Colonic mucosa (tissue), 4 donors: ENCODE data around the gene PLEKHM1. TPM values are rescaled to one million over a fixed set of nuclear protein-coding genes. Genes with fewer than 3 reads are reported as not detected.
A peak's percentile ranks its signal among the peaks of the same experiment; 100 is the strongest.

Experiments used
- DNase-seq: peaks from one replicate; pipeline ENCODE4 v3.0.0-alpha.2; 2020
- H3K27ac ChIP-seq: fragments of 200-600 bp; one replicate; pipeline ENCODE4 v1.8.0; 2021
- H3K27me3 ChIP-seq: fragments of 200-600 bp; one replicate; pipeline ENCODE4 v1.8.0; 2021
- H3K36me3 ChIP-seq: fragments of 200-600 bp; one replicate; pipeline ENCODE4 v1.8.0; 2021
- H3K4me1 ChIP-seq: fragments of 200-600 bp; one replicate; pipeline ENCODE4 v1.8.0; 2021; ENCODE audit warnings: mild to moderate bottlenecking
- H3K4me3 ChIP-seq: fragments of 200-600 bp; one replicate; pipeline ENCODE4 v1.8.0; 2021
- H3K9ac ChIP-seq, 2 donors: one replicate each; pipeline ENCODE4 v1.7.0; 2013; ENCODE audit warnings: control low read depth in 2 of 2, low read depth in 2 of 2, low read length in 2 of 2
- H3K9me3 ChIP-seq: fragments of 200-600 bp; one replicate; pipeline ENCODE4 v1.8.0; 2021
- intact Hi-C: fragments of 100-400 bp; cut with DNase I; formaldehyde crosslinking; loops from one replicate; pipeline ENCODE4 v1.14.1; 2022
- total RNA-seq, 2 donors: library from RNA; stranded (reverse); fragmentation: NEBNext Ultra II Directional in 1 of 2; extraction: Animal tissue kit (Norgen Biotek cat#: 25700) in 1 of 2; gene quantifications; one replicate each; pipeline ENCODE4 v1.2.1, GENCODE V29; 2021
- TF ChIP-seq, protein P1 (sequence below): fragments of 200-600 bp; IDR thresholded peaks from one replicate; pipeline ENCODE4 v1.8.0; 2022; ENCODE audit warnings: antibody characterized with exemption, mild to moderate bottlenecking
- donor health status: healthy.
- donor health status: DM: no; HTN: no; CAD: no.
- donor health status: DM: no; HTN: no; CAD: no.

The PLEKHM1 gene
- total RNA-seq, 2 donors from 2014 or later = 50.7 to 61.3 TPM

DNA sequence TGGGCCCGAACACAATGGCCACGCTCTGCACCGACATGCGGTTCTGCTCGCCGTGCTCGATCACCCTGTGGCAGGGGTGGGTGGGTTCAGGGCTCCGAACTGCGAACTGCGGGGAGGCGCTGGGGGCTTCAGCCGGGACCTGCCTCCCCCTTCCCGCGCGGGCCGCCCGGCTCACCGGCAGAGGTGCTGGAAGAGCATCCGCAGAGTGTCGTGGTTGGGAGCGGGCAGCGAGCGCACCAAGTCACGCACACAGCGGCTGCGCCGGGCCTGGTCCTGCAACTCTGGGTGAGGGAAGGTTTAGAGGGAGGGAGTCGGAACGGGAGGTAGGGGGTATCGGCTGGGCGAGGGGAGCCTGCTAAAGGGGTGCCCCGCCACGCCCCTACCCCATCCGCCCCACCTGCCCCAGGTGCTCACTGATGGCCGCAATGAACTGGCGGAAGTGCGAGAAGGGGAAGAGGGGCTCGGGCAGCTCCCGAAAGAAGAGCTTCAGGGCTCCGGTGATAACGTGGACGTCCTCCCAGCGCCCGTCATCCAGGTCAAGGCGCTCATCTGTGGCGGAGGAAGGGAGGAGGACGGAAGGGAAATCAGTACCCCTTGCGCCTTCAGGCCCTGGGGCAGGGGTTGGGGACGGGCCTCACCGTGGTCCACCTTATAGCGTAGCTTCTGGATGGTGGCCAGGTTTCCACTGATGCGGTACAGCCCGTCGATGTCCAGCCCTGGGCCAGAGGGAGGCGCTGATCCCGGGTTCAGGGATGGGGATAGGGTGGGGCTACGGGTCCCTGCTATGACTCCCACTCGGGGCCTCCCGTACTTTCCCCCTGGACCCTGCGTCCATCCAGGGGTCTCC is 94.7 kb downstream of the PLEKHM1 start:
- no peak overlapping the region for H3K27ac ChIP-seq
- no peak overlapping the region for H3K4me3 ChIP-seq
- no peak for DNase-seq
- no peak overlapping the region for H3K9ac ChIP-seq
- H3K4me1 ChIP-seq = no peaks in the 10 kb centered on the region
- H3K27me3 ChIP-seq = no peaks in the 10 kb centered on the region
- intact Hi-C loops = loop anchor here (10.0 kb wide), 1 partner anchor 199 kb away; no protein-coding TSS in a partner anchor
- TF ChIP-seq, protein P1, sequence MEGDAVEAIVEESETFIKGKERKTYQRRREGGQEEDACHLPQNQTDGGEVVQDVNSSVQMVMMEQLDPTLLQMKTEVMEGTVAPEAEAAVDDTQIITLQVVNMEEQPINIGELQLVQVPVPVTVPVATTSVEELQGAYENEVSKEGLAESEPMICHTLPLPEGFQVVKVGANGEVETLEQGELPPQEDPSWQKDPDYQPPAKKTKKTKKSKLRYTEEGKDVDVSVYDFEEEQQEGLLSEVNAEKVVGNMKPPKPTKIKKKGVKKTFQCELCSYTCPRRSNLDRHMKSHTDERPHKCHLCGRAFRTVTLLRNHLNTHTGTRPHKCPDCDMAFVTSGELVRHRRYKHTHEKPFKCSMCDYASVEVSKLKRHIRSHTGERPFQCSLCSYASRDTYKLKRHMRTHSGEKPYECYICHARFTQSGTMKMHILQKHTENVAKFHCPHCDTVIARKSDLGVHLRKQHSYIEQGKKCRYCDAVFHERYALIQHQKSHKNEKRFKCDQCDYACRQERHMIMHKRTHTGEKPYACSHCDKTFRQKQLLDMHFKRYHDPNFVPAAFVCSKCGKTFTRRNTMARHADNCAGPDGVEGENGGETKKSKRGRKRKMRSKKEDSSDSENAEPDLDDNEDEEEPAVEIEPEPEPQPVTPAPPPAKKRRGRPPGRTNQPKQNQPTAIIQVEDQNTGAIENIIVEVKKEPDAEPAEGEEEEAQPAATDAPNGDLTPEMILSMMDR = no peak
- no peaks in the 10 kb centered on the region for H3K9me3 ChIP-seq
- H3K36me3 ChIP-seq = peaks cover 21% of the 10 kb centered on the region

- peaks cover 21% of the 10 kb centered on the region for H3K36me3 ChIP-seq
- no peak overlapping the region for H3K4me3 ChIP-seq
- H3K9ac ChIP-seq = no peak overlapping the region
- H3K4me1 ChIP-seq = no peaks in the 10 kb centered on the region
- TF ChIP-seq, protein P1 = peak; percentile 54
- no peak overlapping the region for H3K27ac ChIP-seq
- intact Hi-C loops = loop anchor here (10.0 kb wide), 1 partner anchor 200 kb away; no protein-coding TSS in a partner anchor
- peak; percentile 70 for DNase-seq
- H3K9me3 ChIP-seq = no peaks in the 10 kb centered on the region
- H3K27me3 ChIP-seq = no peaks in the 10 kb centered on the region
Measured at GRCh38 chr17:45394913-45395568, 95.5 kb downstream of the PLEKHM1 start.

DNA sequence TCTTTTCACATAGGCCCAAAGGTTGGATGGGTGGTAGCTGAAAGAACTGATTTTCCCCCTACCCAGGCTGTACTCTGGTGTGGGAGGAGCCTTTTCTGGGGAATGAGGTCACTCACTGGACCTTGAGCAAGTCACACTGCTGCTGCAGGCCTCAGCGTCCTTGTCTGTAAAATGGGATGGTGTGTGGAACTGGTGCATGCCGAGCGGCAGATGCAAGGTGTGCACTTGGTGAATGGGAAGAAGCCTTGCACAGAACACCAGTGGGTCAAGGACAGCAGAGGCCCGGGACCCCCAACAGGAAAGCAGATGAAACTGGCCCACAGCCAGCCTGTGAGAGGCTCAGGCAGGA is 96.0 kb downstream of the PLEKHM1 start:
- H3K9ac ChIP-seq = no peak overlapping the region
- intact Hi-C loops = loop anchor here (10.0 kb wide), 1 partner anchor 200 kb away; no protein-coding TSS in a partner anchor
- no peak overlapping the region for H3K4me3 ChIP-seq
- no peaks in the 10 kb centered on the region for H3K27me3 ChIP-seq
- H3K9me3 ChIP-seq = no peaks in the 10 kb centered on the region
- no peak overlapping the region for H3K27ac ChIP-seq
- no peaks in the 10 kb centered on the region for H3K4me1 ChIP-seq
- no peak for DNase-seq
- TF ChIP-seq, protein P1 = no peak
- H3K36me3 ChIP-seq = peaks cover 21% of the 10 kb centered on the region

- no peak overlapping the region for H3K27ac ChIP-seq
- TF ChIP-seq, protein P1 = no peak
- no peak overlapping the region for H3K4me3 ChIP-seq
- H3K27me3 ChIP-seq = no peaks in the 10 kb centered on the region
- no peak for DNase-seq
- no peaks in the 10 kb centered on the region for H3K9me3 ChIP-seq
- no peak overlapping the region for H3K9ac ChIP-seq
- peaks cover 17% of the 10 kb centered on the region for H3K36me3 ChIP-seq
- intact Hi-C loops = loop anchor here (10.0 kb wide), 1 partner anchor 201 kb away; no protein-coding TSS in a partner anchor
- H3K4me1 ChIP-seq = no peaks in the 10 kb centered on the region
Measured at GRCh38 chr17:45394091-45394490, 96.4 kb downstream of the PLEKHM1 start.

DNA sequence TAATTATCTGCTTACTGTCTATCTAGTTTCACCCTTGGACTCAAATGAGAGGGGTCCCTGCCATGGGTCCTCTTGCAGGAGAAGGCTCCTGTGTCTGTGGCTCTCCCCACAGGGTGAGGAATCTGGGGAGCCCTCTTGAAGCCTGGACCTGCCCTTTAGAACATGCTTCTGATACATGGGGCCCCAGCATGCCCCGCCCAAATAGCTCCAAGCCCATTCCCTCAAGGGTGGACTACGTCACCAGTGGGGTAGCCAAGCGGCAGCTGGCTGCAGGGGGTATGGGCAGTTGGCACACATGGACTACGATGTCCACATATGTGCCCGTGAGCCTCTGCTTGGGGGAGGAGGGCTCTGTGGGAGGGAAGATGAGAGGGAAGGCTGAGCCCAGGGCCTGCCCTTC is 97.1 kb downstream of the PLEKHM1 start:
- Histone ChIP-seq H3K9ac (no peak overlapping the region), H3K36me3 (peaks cover 16% of the 10 kb centered on the region)

More for the DNA sequence above, 97.1 kb downstream of the PLEKHM1 start:
- no peak overlapping the region for H3K4me3 ChIP-seq
- no peaks in the 10 kb centered on the region for H3K9me3 ChIP-seq
- no peaks in the 10 kb centered on the region for H3K4me1 ChIP-seq
- DNase-seq = no peak
- intact Hi-C loops = loop anchor here (10.0 kb wide), 1 partner anchor 201 kb away; no protein-coding TSS in a partner anchor
- TF ChIP-seq, protein P1 = no peak
- no peak overlapping the region for H3K27ac ChIP-seq
- H3K27me3 ChIP-seq = no peaks in the 10 kb centered on the region
